ENCODE data around the gene GNAO1. TPM values are rescaled to one million over a fixed set of nuclear protein-coding genes. Genes with fewer than 3 reads are reported as not detected.

Gene GNAO1
- total RNA-seq, 1 donor from 2014 or later, result not detected

GRCh38 chr16:56244612-56245011, 53.3 kb downstream of the GNAO1 start:
- no peaks in the 10 kb centered on the region for H3K36me3 ChIP-seq (ENCODE audit: control insufficient read depth, insufficient read depth, low read length)
- FAIRE-seq (no peak), DNase-seq (ENCODE audit: low read depth) (no peak)
- no peaks in the 10 kb centered on the region for H3K27me3 ChIP-seq (ENCODE audit: control insufficient read depth, insufficient read depth, low read length)
- no peak overlapping the region for H3K4me3 ChIP-seq (ENCODE audit: low read depth, low read length)
- no peak for TF ChIP-seq CTCF (IDR thresholded peaks at IDR 0.05; ENCODE audit: insufficient read depth, low read length, severe bottlenecking)

- DNase-seq (ENCODE audit: low read depth) (peak; percentile 65), FAIRE-seq (no peak)
- Histone ChIP-seq H3K4me3 (ENCODE audit: low read depth, low read length) (no peak overlapping the region), H3K27me3 (ENCODE audit: control insufficient read depth, insufficient read depth, low read length) (no peaks in the 10 kb centered on the region), H3K36me3 (ENCODE audit: control insufficient read depth, insufficient read depth, low read length) (no peaks in the 10 kb centered on the region)
- TF ChIP-seq CTCF (IDR thresholded peaks at IDR 0.05; ENCODE audit: insufficient read depth, low read length, severe bottlenecking), result no peak
Observed at GRCh38 chr16:56245197-56245596, 53.9 kb downstream of the GNAO1 start.

- H3K27me3 ChIP-seq (ENCODE audit: control insufficient read depth, insufficient read depth, low read length), result no peaks in the 10 kb centered on the region
- peak; percentile 92 for FAIRE-seq
- peak; percentile 81 for DNase-seq (ENCODE audit: low read depth)
- TF ChIP-seq CTCF (IDR thresholded peaks at IDR 0.05; ENCODE audit: insufficient read depth, low read length, severe bottlenecking), result no peak
- H3K4me3 ChIP-seq (ENCODE audit: low read depth, low read length), result no peak overlapping the region
- no peaks in the 10 kb centered on the region for H3K36me3 ChIP-seq (ENCODE audit: control insufficient read depth, insufficient read depth, low read length)
Observed at GRCh38 chr16:56246051-56246817, 54.9 kb downstream of the GNAO1 start.

- no peak for TF ChIP-seq CTCF (IDR thresholded peaks at IDR 0.05; ENCODE audit: insufficient read depth, low read length, severe bottlenecking)
- FAIRE-seq (no peak), DNase-seq (ENCODE audit: low read depth) (no peak)
- Histone ChIP-seq H3K4me3 (ENCODE audit: low read depth, low read length) (no peak overlapping the region), H3K36me3 (ENCODE audit: control insufficient read depth, insufficient read depth, low read length) (no peaks in the 10 kb centered on the region), H3K27me3 (ENCODE audit: control insufficient read depth, insufficient read depth, low read length) (no peaks in the 10 kb centered on the region)
Observed at GRCh38 chr16:56247018-56247417, 55.7 kb downstream of the GNAO1 start.

GRCh38 chr16:56247808-56248207, 56.5 kb downstream of the GNAO1 start:
- DNase-seq (ENCODE audit: low read depth) (no peak), FAIRE-seq (no peak)
- Histone ChIP-seq H3K36me3 (ENCODE audit: control insufficient read depth, insufficient read depth, low read length) (no peaks in the 10 kb centered on the region), H3K27me3 (ENCODE audit: control insufficient read depth, insufficient read depth, low read length) (no peaks in the 10 kb centered on the region), H3K4me3 (ENCODE audit: low read depth, low read length) (no peak overlapping the region)
- TF ChIP-seq CTCF (IDR thresholded peaks at IDR 0.05; ENCODE audit: insufficient read depth, low read length, severe bottlenecking), result no peak

GRCh38 chr16:56252835-56253234, 61.5 kb downstream of the GNAO1 start:
- H3K27me3 ChIP-seq (ENCODE audit: control insufficient read depth, insufficient read depth, low read length), result peaks cover 2% of the 10 kb centered on the region
- no peaks in the 10 kb centered on the region for H3K36me3 ChIP-seq (ENCODE audit: control insufficient read depth, insufficient read depth, low read length)
- FAIRE-seq (no peak), DNase-seq (ENCODE audit: low read depth) (no peak)
- no peak for TF ChIP-seq CTCF (IDR thresholded peaks at IDR 0.05; ENCODE audit: insufficient read depth, low read length, severe bottlenecking)
- no peak overlapping the region for H3K4me3 ChIP-seq (ENCODE audit: low read depth, low read length)

Measured in bronchial epithelial cell (primary cell).